ENCODE results near the gene MAP4. TPM values are rescaled to one million over a fixed set of nuclear protein-coding genes. Genes with fewer than 3 reads are reported as not detected.

Gene MAP4
- total RNA-seq, 1 experiment from 2014 or later = 140 TPM

- Histone ChIP-seq H3K9me3 (ENCODE audit: control insufficient read depth, low read depth, low read length) (no peaks in the 10 kb centered on the region), H2BK12ac (ENCODE audit: insufficient read length, low read depth, low read length) (no peak overlapping the region), H3K27me3 (ENCODE audit: insufficient read depth, low read length) (no peaks in the 10 kb centered on the region), H2BK5ac (ENCODE audit: insufficient read length, low read length) (no peak overlapping the region), H4K5ac (ENCODE audit: insufficient read length, low read depth, low read length) (no peak overlapping the region), H2AK5ac (ENCODE audit: insufficient read length, low read length) (no peak overlapping the region), H3K23ac (ENCODE audit: insufficient read length, low read depth, low read length) (no peak overlapping the region), H3K4me1 (ENCODE audit: insufficient read depth, low read length) (no peaks in the 10 kb centered on the region), H3T11ph (ENCODE audit: low read length) (no peak overlapping the region), H2BK15ac (ENCODE audit: low read depth, low read length) (no peak overlapping the region), H4K20me1 (ENCODE audit: control insufficient read depth, insufficient read depth, insufficient read length) (no peaks in the 10 kb centered on the region), H2BK120ac (ENCODE audit: low read depth, low read length, poor library complexity, severe bottlenecking) (no peak overlapping the region), H3K23me2 (ENCODE audit: insufficient read length, low read depth, low read length, poor library complexity, severe bottlenecking) (no peaks in the 10 kb centered on the region), H3K56ac (ENCODE audit: insufficient read length, low read depth, low read length) (no peak overlapping the region), H3K79me1 (ENCODE audit: insufficient read depth, low read depth, low read length, poor library complexity, severe bottlenecking) (no peaks in the 10 kb centered on the region), H3K4ac (ENCODE audit: low read depth, low read length) (no peak overlapping the region), H3K14ac (ENCODE audit: insufficient read depth, low read length) (no peak overlapping the region), H2BK20ac (ENCODE audit: low read depth, low read length, poor library complexity, severe bottlenecking) (no peak overlapping the region), H4K91ac (ENCODE audit: insufficient read length, low read depth, low read length) (no peak overlapping the region), H3K79me2 (ENCODE audit: insufficient read depth, low read length) (no peaks in the 10 kb centered on the region), H3K9ac (ENCODE audit: extremely low read depth, insufficient read length, low read length) (no peak overlapping the region), H2AFZ (ENCODE audit: low read length) (no peak overlapping the region), H4K8ac (replicated peaks; ENCODE audit: insufficient read length, low read depth, low read length) (no peak overlapping the region), H3K18ac (ENCODE audit: insufficient read length, low read depth, low read length) (no peak overlapping the region), H3K4me2 (ENCODE audit: insufficient read depth, insufficient read length, low read length) (no peak overlapping the region), H3K27ac (ENCODE audit: insufficient read length, low read depth, low read length) (no peak overlapping the region)
- TF ChIP-seq CTCF (conservative IDR thresholded peaks at IDR 0.05) = no peak; the same call in 1 of the 3 replicates
- Mint-ChIP-seq H3K9me3 (no peaks in the 10 kb centered on the region), H3K36me3 (ENCODE audit: insufficient read depth in 1 of 3, low read depth in 3 of 3) (peaks cover 5 to 33% (median 22%) of the 10 kb centered on the region in 3 experiments), H3K4me1 (no peaks in the 10 kb centered on the region; a peak in 1 of 4 replicates), H3K27me3 (ENCODE audit: low read depth) (no peaks in the 10 kb centered on the region), H3K4me3 (no peak overlapping the region), H3K27ac (no peak overlapping the region)
- no CpG with 5 or more reads among the region's 2 CpGs for WGBS (ENCODE audit: extremely low coverage, insufficient read length, low lambda C conversion rate)
- no peak for DNase-seq
Observed at GRCh38 chr3:47882338-47882737, 133.9 kb downstream of the MAP4 start.

Measured in H9 (cell line).